ENCODE results near the gene ANGPTL8. TPM values are rescaled to one million over a fixed set of nuclear protein-coding genes. Genes with fewer than 3 reads are reported as not detected.

Gene ANGPTL8
- total RNA-seq, 4 donors from 2014 or later = 2.0 TPM; not detected in 3

DNA sequence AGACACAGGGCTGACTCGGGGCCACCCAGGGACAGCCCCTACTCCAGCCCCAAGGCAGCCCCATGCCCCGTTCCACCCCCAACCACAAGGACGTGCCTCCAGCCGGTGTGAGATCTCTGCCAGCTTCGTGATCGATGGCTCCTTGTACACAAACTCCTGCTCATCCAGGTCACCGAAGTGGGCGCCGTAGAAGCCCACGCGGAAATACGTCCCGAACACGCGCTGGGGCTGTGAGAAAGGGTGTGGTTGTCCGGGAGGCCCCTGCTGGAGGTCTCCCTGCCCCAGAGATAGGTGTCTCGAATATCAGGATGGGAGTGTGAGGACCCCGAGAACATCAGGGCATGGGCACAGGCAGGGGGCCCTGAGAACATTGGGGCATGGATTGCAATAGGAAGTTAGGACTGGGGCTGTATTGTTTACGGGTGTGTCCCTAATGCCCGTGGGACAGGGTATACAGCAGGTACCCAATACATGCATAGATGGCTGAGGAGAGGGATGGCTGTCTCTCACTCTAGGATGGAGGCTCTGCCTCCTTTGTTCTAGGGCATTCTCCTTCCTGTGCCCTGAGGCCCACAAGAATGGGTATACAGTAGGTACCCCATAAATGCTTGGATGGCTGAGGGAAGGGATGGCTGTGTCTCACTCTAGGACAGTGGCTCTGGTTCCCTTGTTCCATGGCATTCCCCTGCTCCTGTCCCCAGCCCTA is 36.8 kb upstream of the ANGPTL8 start:
- Histone ChIP-seq H3K4me1 (peaks cover 8 to 64% (median 36%) of the 10 kb centered on the region in 3 donors), H3K36me3 (peaks cover 0 to 40% of the 10 kb centered on the region in 2 donors), H3K4me3 (peak overlapping the region in 1 of 2 donors; percentile 42), H3K9me3 (no peaks in the 10 kb centered on the region), H3K27ac (peak overlapping the region; percentile 85 to 99 (median 96)), H3K27me3 (no peaks in the 10 kb centered on the region)
- WGBS, 2 donors (ENCODE audit: low coverage in 1 of 2) = 40% methylated on average over 2 of the region's 20 CpGs; no CpG with 5 or more reads in 1 of the 2 donors
- no peak for TF ChIP-seq POLR2AphosphoS5 (IDR thresholded peaks at IDR 0.05)
- TF ChIP-seq, protein P1, sequence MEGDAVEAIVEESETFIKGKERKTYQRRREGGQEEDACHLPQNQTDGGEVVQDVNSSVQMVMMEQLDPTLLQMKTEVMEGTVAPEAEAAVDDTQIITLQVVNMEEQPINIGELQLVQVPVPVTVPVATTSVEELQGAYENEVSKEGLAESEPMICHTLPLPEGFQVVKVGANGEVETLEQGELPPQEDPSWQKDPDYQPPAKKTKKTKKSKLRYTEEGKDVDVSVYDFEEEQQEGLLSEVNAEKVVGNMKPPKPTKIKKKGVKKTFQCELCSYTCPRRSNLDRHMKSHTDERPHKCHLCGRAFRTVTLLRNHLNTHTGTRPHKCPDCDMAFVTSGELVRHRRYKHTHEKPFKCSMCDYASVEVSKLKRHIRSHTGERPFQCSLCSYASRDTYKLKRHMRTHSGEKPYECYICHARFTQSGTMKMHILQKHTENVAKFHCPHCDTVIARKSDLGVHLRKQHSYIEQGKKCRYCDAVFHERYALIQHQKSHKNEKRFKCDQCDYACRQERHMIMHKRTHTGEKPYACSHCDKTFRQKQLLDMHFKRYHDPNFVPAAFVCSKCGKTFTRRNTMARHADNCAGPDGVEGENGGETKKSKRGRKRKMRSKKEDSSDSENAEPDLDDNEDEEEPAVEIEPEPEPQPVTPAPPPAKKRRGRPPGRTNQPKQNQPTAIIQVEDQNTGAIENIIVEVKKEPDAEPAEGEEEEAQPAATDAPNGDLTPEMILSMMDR (IDR thresholded peaks at IDR 0.05) = no peak
- no peak for TF ChIP-seq EP300 (IDR thresholded peaks at IDR 0.05)
- TF ChIP-seq POLR2A (IDR thresholded peaks at IDR 0.05) = no peak
- no peak for ATAC-seq

DNA sequence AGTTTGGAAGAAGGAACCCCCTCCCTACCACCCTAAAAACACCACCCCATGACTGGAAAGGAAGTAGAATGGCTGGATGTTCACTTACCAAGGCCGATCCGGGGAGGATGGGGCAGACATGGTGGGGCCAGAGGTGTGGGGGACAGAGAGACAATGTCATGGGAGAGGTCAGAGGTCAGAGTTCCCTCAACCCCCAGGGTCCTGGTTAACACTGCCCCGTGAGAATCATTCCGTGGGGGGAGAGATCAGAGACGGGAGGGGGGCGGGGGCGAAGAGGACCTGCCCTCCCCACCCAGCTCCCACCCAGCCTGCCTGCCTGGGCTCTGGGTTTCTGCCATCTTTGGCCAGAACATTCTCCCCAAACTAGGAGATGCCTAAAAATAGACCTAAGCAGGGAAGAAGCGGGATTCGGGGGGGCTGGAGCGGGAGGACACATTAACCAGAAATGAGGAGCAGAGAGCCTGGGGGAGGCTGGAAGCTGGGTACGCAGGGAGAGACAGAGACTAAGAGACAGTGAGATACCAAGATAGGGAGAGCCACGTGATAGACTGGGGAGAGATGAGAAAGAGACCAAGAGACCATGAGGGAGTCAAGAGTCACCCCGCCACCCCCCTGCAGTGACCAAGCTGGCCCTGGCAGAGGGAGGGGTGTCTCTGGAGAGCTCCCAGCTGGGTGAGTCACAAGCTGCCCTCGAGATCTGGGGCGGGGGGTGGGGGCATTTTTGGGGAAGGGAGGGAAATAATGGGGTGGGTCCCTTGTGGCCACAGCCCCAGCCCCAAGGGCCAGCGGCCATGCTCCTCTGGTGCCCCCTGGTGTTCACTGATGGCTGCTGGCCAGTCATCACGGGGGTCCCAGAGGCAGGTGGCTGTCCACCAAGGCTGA is 36.0 kb upstream of the ANGPTL8 start:
- Histone ChIP-seq H3K4me1 (peaks cover 8 to 56% (median 30%) of the 10 kb centered on the region in 3 donors), H3K9me3 (no peaks in the 10 kb centered on the region), H3K27ac (peak overlapping the region; percentile 85 to 99 (median 96)), H3K36me3 (peaks cover 0 to 44% of the 10 kb centered on the region in 2 donors), H3K27me3 (no peaks in the 10 kb centered on the region), H3K4me3 (peak overlapping the region; percentile 3 to 42)
- 0 to 10% methylated on average over 3 to 9 of the region's 17 CpGs for whole genome bisulfite sequencing, 2 donors (ENCODE audit: low coverage in 1 of 2)
- peak; percentile 85 for TF ChIP-seq POLR2AphosphoS5 (IDR thresholded peaks at IDR 0.05)
- TF ChIP-seq, protein P1 (IDR thresholded peaks at IDR 0.05) = peak in 3 of 4 experiments; percentile 92 to 100 (median 94)
- no peak for TF ChIP-seq POLR2A (IDR thresholded peaks at IDR 0.05)
- peak; percentile 86 for ATAC-seq

DNA sequence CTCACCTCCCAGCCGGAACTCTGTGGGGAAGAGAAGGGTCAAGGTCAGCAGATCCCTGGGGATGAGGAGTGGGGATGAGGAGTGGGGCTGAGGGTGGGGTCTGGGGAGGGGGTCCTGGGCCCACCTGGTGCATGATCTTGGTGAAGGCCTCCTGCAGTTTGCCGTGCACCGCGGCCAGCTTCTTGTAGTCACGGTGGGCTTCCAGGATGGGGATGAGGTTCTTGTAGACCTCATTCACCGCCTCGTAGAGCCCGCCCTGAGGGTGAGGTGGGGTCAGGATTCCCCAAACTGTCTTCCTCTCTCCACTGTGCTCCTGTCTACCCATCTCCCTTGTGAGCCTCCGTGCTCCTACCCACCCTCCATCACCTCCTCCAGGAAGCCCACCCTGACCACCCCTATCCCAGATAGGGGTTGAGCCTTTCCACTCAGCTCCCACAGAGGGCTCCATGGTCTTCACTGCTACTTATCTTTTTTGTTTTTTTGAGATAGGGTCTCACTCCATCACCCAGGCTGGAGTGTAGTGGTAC is 35.3 kb upstream of the ANGPTL8 start:
- WGBS, 2 donors (ENCODE audit: low coverage in 1 of 2) = 53 to 73% methylated on average over 2 to 3 of the region's 9 CpGs

DNA sequence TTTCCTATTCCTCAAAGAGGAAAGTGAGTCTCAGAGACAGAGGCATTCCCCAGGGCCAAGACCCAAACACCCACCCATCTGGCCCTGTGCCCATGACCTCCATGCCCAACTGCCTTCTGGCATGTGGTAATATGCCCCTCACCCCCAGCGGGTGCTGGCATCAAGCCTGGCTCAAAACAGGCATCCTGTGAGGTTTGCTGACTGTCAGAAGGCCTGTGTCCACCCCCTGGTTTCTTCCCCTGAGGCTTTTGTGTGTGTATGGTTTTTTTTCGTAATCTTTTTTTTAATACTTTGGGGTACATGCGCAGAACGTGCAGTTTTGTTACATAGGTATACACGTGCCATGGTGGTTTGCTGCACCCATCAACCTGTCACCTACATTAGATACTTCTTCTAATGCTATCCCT is 34.5 kb upstream of the ANGPTL8 start:
- Histone ChIP-seq H3K4me3 (no peak overlapping the region), H3K27ac (peak overlapping the region; percentile 85 to 99 (median 96)), H3K9me3 (no peaks in the 10 kb centered on the region), H3K27me3 (no peaks in the 10 kb centered on the region), H3K4me1 (peaks cover 8 to 44% (median 30%) of the 10 kb centered on the region in 3 donors), H3K36me3 (peaks cover 0 to 46% of the 10 kb centered on the region in 2 donors)
- ATAC-seq = no peak
- 13 to 31% methylated on average over 4 to 5 of the region's 5 CpGs for WGBS, 2 donors (ENCODE audit: low coverage in 1 of 2)
- TF ChIP-seq POLR2A (IDR thresholded peaks at IDR 0.05) = no peak
- peak; percentile 72 for TF ChIP-seq POLR2AphosphoS5 (IDR thresholded peaks at IDR 0.05)

More for the DNA sequence above, 35.3 kb upstream of the ANGPTL8 start:
- no peaks in the 10 kb centered on the region for H3K27me3 ChIP-seq
- peaks cover 0 to 51% of the 10 kb centered on the region in 2 donors for H3K36me3 ChIP-seq
- TF ChIP-seq, protein P1 (IDR thresholded peaks at IDR 0.05) = peak in 1 of 4 experiments; percentile 32
- TF ChIP-seq POLR2A (IDR thresholded peaks at IDR 0.05) = no peak
- TF ChIP-seq EP300 (IDR thresholded peaks at IDR 0.05) = no peak
- TF ChIP-seq POLR2AphosphoS5 (IDR thresholded peaks at IDR 0.05) = no peak
- peaks cover 8 to 49% (median 30%) of the 10 kb centered on the region in 3 donors for H3K4me1 ChIP-seq
- H3K27ac ChIP-seq = peak overlapping the region; percentile 85 to 99 (median 96)
- ATAC-seq = no peak
- H3K4me3 ChIP-seq = peak overlapping the region; percentile 3 to 42
- no peaks in the 10 kb centered on the region for H3K9me3 ChIP-seq

Measured in gastroesophageal sphincter (tissue), 4 donors.